Effector memory CD4-positive, alpha-beta T cell (primary cell): Measurements from ENCODE around the gene SNAP29.
"Not testable (repeated sequence)": the region's sequence is repeated elsewhere in the genome, so short reads cannot be mapped to it uniquely, and the experiment has no call there.

Source experiments
- DNase-seq, 3 donors: peaks; one replicate each; pipeline ENCODE4 v3.0.0-alpha.2; 2020
- H3K27ac ChIP-seq: 2 replicates; pipeline ENCODE4 v1.7.0; 2013; ENCODE audit warnings: mild to moderate bottlenecking, low read length, moderate library complexity; ENCODE audit not compliant: insufficient read depth, poor library complexity, severe bottlenecking
- H3K27me3 ChIP-seq: replicated peaks from 2 replicates; pipeline ENCODE4 v1.7.0; 2013; ENCODE audit warnings: mild to moderate bottlenecking, low read length; ENCODE audit not compliant: insufficient read depth, control insufficient read depth, poor library complexity, severe bottlenecking
- H3K36me3 ChIP-seq: 2 replicates; pipeline ENCODE4 v1.7.0; 2013; ENCODE audit warnings: mild to moderate bottlenecking, low read length, moderate library complexity; ENCODE audit not compliant: control insufficient read depth, insufficient read depth
- H3K4me1 ChIP-seq: 2 replicates; pipeline ENCODE4 v1.7.0; 2013; ENCODE audit warnings: low read length, mild to moderate bottlenecking; ENCODE audit not compliant: control insufficient read depth, insufficient read depth, poor library complexity, severe bottlenecking
- H3K4me3 ChIP-seq: 2 replicates; pipeline ENCODE4 v1.7.0; 2013; ENCODE audit warnings: low read length, low read depth, mild to moderate bottlenecking; ENCODE audit not compliant: insufficient read depth, poor library complexity, severe bottlenecking
- H3K9me3 ChIP-seq: 2 replicates; pipeline ENCODE4 v1.7.0; 2013; ENCODE audit warnings: mild to moderate bottlenecking, low read length, moderate library complexity; ENCODE audit not compliant: control insufficient read depth

The SNAP29 gene

DNA sequence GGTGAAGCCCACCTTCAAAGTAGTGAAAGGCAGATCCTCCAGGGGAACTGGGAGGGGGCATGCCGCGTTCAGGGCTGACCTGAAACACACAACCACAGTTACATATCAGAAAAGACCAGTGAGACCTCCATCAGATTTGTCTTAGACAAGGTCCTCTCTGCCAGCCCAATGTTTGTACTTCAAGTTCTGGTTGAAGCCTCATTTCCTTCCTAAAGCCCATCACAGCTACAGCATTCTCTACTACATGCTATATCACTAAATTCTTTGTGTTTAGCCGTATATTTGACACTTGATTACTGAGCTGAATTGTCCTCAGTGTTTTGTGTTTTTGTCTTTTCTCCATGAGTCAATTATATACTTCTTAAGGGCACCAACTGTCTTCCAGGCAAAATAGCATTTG lies 40.3 kb upstream of the SNAP29 start:
- no peaks in the 10 kb centered on the region for H3K9me3 ChIP-seq
- no peaks in the 10 kb centered on the region for H3K4me1 ChIP-seq
- H3K36me3 ChIP-seq, result peaks cover 49% of the 10 kb centered on the region
- no peaks in the 10 kb centered on the region for H3K27me3 ChIP-seq
- H3K4me3 ChIP-seq, result no peak overlapping the region
- no peak overlapping the region for H3K27ac ChIP-seq
- no peak for DNase-seq

DNA sequence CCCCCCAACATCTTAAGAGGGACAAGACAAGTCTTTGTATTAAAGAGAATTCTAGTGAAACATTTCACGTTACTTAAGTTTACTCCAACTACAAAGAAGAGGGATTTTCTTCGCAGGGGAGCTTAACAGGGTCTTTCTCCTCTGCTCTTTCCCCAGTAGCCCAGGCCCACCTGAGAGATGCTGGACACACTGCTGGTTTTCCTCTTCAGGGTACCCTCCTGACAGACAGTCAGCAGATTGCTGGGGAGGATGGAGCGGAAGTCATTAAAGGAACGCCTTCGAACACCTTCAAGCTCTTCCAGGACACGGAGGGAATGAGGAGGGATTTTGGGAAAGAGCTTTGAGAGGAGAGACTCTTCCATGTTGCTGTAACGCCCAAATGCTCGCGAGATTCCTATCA lies 39.3 kb upstream of the SNAP29 start:
- H3K27me3 ChIP-seq, result no peaks in the 10 kb centered on the region
- DNase-seq, result no peak
- no peaks in the 10 kb centered on the region for H3K9me3 ChIP-seq
- H3K4me1 ChIP-seq, result no peaks in the 10 kb centered on the region
- H3K36me3 ChIP-seq, result peaks cover 49% of the 10 kb centered on the region
- no peak overlapping the region for H3K4me3 ChIP-seq
- H3K27ac ChIP-seq, result no peak overlapping the region

DNA sequence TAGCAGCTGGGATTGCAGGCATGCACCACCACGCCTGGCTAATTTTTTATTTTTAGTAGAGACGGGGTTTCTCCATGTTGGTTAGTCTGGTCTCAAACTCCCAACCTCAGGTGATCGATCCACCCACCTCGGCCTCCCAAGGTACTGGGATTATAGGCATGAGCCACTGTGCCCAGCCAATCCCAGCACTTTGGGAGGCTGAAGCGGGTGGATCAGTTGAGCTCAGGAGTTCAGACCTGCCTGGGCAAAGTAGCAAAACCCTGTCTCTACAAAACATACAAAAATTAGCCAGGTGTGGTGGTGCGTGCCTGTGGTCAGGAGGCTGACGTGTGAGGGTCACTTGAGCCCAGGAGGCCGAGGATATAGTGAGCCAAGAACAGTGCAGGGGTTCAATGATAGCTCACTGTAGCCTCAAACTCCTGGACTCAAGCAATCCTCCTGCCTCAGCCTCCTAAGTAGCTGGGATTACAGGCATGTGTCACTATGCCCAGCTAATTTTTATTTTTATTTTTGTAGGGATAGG lies 37.0 kb upstream of the SNAP29 start:
- peaks cover 49% of the 10 kb centered on the region for H3K36me3 ChIP-seq
- H3K4me3 ChIP-seq, DNase-seq: not testable (repeated sequence)

DNA sequence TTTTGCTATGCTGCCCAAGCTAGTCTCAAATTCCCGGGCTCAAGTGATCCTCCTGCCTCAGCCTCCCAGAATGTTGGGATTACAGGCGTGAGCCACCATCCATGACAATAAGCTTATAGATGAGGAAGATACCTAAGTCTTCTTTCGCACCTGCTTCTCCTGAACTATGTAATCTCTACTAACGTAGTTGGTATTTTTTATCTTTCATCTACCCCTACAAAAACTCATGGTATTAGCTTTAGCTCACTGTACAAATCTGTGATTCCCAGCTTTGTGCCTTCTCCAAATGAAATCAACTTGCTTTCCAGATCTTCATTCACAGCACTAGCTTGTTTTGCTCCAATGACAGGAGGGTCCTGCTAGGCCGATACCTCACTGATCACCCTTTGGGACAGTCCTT lies 36.6 kb upstream of the SNAP29 start:
- peaks cover 44% of the 10 kb centered on the region for H3K36me3 ChIP-seq
- H3K27ac ChIP-seq, result no peak overlapping the region
- H3K9me3 ChIP-seq, result no peaks in the 10 kb centered on the region
- no peak overlapping the region for H3K4me3 ChIP-seq
- H3K27me3 ChIP-seq, result no peaks in the 10 kb centered on the region
- H3K4me1 ChIP-seq, result no peaks in the 10 kb centered on the region
- DNase-seq, result no peak

More for the DNA sequence above, 37.0 kb upstream of the SNAP29 start:
- H3K27me3 ChIP-seq, H3K9me3 ChIP-seq, H3K27ac ChIP-seq, H3K4me1 ChIP-seq: not testable (repeated sequence)

DNA sequence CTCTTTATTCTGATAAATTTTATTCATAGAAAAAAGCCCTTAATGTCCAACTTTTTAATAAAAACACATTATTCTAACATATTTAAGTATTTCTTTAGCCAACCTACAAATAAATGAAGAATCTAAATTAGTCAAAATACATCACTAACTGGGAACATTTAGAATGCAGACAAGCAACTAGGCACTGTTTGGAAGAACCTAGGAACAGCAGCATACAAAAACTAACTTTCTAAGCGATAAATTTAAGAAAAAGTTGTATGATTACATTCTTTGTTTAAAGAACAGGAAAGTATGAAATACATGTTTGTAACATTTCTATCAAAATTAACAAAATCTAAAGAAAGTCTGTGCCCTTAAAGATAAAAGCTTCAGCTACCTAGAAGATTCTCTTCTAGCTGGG lies 35.5 kb upstream of the SNAP29 start:
- no peak overlapping the region for H3K4me3 ChIP-seq
- no peaks in the 10 kb centered on the region for H3K9me3 ChIP-seq
- no peaks in the 10 kb centered on the region for H3K4me1 ChIP-seq
- H3K27me3 ChIP-seq, result no peaks in the 10 kb centered on the region
- no peak overlapping the region for H3K27ac ChIP-seq
- no peak for DNase-seq
- peaks cover 43% of the 10 kb centered on the region for H3K36me3 ChIP-seq

DNA sequence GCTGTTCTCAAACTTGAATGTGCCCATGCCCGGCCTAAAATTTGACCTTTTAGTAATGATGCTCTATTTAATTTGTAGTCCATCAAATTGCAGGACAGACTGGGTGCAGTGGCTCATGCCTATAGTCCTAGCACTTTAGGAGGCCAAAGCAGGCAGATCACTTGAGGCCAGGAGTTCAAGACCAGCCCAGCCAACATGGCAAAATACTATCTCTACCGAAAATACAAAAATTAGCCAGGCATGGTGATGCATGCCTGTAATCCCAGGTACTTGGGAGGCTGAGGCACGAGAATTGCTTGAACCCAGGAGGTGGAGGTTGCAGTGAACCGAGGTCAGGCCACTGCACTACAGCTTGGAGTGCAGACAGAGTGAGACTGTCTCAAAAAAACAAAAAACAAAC lies 33.6 kb upstream of the SNAP29 start:
- H3K27ac ChIP-seq, H3K9me3 ChIP-seq, H3K4me1 ChIP-seq, DNase-seq, H3K27me3 ChIP-seq, H3K4me3 ChIP-seq: not testable (repeated sequence)
- H3K36me3 ChIP-seq, result peaks cover 30% of the 10 kb centered on the region

DNA sequence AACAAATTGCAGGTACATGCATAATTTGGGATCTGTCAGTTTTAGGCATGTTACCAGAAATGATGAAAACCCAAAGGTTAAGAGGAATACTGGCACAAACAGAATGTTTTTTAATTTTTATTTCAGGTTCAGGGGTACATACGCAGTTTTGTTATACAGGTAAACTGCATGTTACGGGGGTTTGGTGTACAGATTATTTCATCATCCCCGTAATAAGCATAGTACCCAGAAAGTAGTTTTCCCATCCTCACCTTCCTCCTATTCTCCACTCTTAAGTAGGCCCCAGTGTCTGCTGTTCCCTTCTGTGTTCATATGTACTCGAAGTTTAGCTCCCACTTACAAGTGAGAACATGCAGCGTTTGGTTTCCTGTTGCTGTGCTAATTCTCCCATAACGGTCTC lies 33.2 kb upstream of the SNAP29 start:
- no peaks in the 10 kb centered on the region for H3K27me3 ChIP-seq
- DNase-seq, result no peak
- H3K27ac ChIP-seq, result no peak overlapping the region
- no peak overlapping the region for H3K4me3 ChIP-seq
- no peaks in the 10 kb centered on the region for H3K9me3 ChIP-seq
- H3K4me1 ChIP-seq, result no peaks in the 10 kb centered on the region
- peaks cover 26% of the 10 kb centered on the region for H3K36me3 ChIP-seq

DNA sequence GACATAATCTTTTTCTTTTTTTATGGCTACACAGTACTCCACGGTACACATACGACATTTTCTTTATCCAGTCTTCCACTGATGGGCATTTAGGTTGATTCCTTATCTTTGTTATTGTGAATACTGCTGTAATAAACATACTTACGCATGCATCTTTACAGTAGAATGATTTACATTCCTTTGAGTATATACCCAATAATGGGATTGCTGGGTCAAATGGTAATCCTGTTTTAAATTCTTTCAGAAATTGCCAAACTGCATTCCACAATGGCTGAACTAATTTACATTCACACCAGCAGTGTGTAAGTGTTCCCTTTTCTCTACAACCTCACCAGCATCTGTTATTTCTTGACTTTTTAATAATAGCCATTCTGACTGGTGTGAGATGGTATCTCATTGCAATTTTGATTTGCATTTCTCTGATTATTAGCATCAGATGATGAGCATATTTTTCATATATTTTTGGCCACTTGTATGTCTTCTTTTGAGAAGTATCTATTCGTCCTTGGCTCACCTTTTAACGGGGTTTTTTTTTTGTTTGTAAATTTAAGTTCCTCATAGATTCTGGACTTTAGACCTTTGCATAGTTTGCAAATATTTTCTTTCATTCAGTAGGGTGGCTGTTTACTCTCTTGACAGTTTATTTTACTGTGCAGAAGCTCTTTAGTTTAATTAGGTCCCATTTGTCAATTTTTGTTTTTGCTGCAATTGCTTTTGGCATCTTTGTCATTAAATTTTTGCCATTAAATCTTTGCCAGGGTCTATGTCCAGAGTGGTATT lies 32.2 kb upstream of the SNAP29 start:
- not testable (repeated sequence) for H3K27ac ChIP-seq, H3K27me3 ChIP-seq, H3K9me3 ChIP-seq, H3K4me1 ChIP-seq, H3K4me3 ChIP-seq, DNase-seq
- H3K36me3 ChIP-seq, result peaks cover 24% of the 10 kb centered on the region

DNA sequence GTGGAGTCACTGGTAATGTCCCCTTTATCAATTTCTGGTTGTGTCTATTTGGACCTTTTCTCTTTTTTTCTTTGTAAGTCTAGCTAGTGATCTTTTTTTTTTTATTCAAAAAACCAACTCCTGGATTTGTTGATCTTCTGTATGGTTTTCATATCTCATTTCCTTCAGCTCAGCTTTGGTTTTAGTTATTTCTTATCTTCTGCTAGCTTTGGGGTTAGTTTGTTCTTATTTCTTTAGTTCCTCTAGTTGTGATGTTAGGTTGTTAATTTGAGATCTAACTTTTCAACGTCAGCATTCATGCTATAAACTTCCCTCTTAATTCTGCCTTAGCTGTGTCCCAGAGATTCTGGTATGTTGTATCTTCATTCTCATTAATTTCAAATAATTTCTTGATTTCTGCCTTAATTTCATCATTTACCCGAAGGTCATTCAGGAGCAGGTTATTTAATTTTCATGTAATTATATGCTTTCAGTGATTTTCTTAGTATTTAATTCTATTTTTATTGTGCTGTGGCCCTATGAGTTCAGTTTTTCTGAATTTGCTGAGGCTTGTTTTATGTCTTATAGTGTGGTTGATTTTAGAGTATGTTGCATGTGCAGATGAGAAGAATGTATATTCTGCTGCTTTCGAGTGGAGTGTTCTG lies 29.2 kb upstream of the SNAP29 start:
- peaks cover 31% of the 10 kb centered on the region for H3K36me3 ChIP-seq
- H3K4me3 ChIP-seq, result no peak overlapping the region
- no peaks in the 10 kb centered on the region for H3K4me1 ChIP-seq
- DNase-seq, result no peak
- H3K27me3 ChIP-seq, result no peaks in the 10 kb centered on the region
- no peaks in the 10 kb centered on the region for H3K9me3 ChIP-seq
- H3K27ac ChIP-seq, result no peak overlapping the region

DNA sequence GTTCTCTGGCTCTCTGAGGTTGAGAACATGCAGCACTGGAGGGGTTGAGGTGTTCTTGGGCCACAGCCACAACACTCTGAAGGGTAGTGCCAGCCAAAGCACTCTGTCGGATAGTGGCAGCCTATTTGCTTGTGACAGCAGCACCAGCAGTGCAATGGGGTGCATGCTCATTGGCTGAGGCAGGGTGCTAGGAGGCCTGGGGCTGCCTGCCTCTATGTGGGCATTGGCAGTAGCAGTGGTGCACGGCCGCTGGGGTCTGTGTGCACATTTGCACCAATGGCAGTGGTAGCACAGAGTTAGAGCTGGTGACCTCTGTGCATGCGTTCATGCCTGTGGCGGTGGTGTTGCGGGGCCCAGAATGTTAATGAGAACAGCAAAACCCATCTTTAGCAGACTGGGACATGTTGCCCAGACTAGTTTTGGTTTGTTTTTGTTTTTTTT lies 25.6 kb upstream of the SNAP29 start:
- peaks cover 2% of the 10 kb centered on the region for H3K4me1 ChIP-seq
- H3K4me3 ChIP-seq, result no peak overlapping the region
- no peaks in the 10 kb centered on the region for H3K27me3 ChIP-seq
- H3K9me3 ChIP-seq, result no peaks in the 10 kb centered on the region
- no peak overlapping the region for H3K27ac ChIP-seq
- H3K36me3 ChIP-seq, result peaks cover 25% of the 10 kb centered on the region
- no peak for DNase-seq
